GM12878 (cell line): ENCODE data around the gene BCKDHA. TPM values are rescaled to one million over a fixed set of nuclear protein-coding genes. Genes with fewer than 3 reads are reported as not detected.

Experiments used
- ATAC-seq: fragments of 200-7000 bp; cut with Tn5 transposase; 3 replicates; pipeline ENCODE4 v1.9.1; 2020; ENCODE audit warnings: mild to moderate bottlenecking, moderate library complexity
- BruUV-seq: library from RNA; stranded (reverse); fragments of 400-500 nt; replicated peaks from 2 replicates; lab custom pipeline; 2021; lab: Mats Ljungman, UMichigan
- CTCF ChIA-PET: fragments of 300-600 bp; sonication (Branson Sonifier 250); formaldehyde crosslinking; extraction: SDS; loops from one replicate; lab custom pipeline; 2021; ENCODE audit warnings: inconsistent platforms; lab: Yijun Ruan, JAX
- POLR2A ChIA-PET: fragments of 350-600 bp; formaldehyde crosslinking; extraction: SDS; loops from one replicate; lab custom pipeline; 2021; ENCODE audit warnings: inconsistent platforms; lab: Charles Lee
- RAD21 ChIA-PET: fragments of 300-600 bp; sonication (Branson Sonifier 250); formaldehyde crosslinking; loops from one replicate; lab custom pipeline; 2023; ENCODE audit warnings: antibody characterized with exemption; ENCODE audit not compliant: unreplicated experiment; lab: Charles Lee
- SMC1A ChIA-PET: fragments of 300-600 bp; sonication (Branson Sonifier 250); formaldehyde crosslinking; loops from one replicate; lab custom pipeline; 2023; ENCODE audit not compliant: unreplicated experiment, uncharacterized antibody; lab: Charles Lee
- DNase-seq: peaks from one replicate; pipeline ENCODE4 v3.0.0-alpha.2; 2011; ENCODE audit warnings: low read depth, low spot score
- FAIRE-seq: peaks from 3 replicates; lab custom pipeline; 2011; peaks lifted over from hg19 to GRCh38; lab: Jason Lieb, UNC
- H2AFZ ChIP-seq: 2 replicates; pipeline ENCODE4 v1.6.0; 2011; ENCODE audit warnings: low read depth, low read length, control low read depth; ENCODE audit not compliant: control insufficient read depth
- H3K27ac ChIP-seq: 2 replicates; pipeline ENCODE4 v1.5.1; 2011; ENCODE audit warnings: control low read depth; ENCODE audit not compliant: control insufficient read depth, insufficient read depth
- H3K27me3 ChIP-seq, 2 experiments: replicated peaks in 1 of 2; 2 replicates each; pipeline versions ENCODE4 v1.6.0 to v1.6.1; 2011; ENCODE audit warnings: low read length in 1 of 2; ENCODE audit not compliant: control insufficient read depth in 2 of 2, insufficient read depth in 2 of 2
- H3K36me3 ChIP-seq, 2 experiments: 2 replicates each; pipeline ENCODE4 v1.5.1; 2011; ENCODE audit warnings: low read length in 1 of 2; ENCODE audit not compliant: control insufficient read depth in 2 of 2, insufficient read depth in 2 of 2
- H3K4me1 ChIP-seq: 2 replicates; pipeline ENCODE4 v1.6.1; 2011; ENCODE audit warnings: mild to moderate bottlenecking, low read length, moderate library complexity, mixed read lengths; ENCODE audit not compliant: control insufficient read depth, insufficient read depth
- H3K4me2 ChIP-seq: 2 replicates; pipeline ENCODE4 v1.6.0; 2011; ENCODE audit warnings: control low read depth; ENCODE audit not compliant: control insufficient read depth, insufficient read depth
- H3K4me3 ChIP-seq: fragments of 200-600 bp; sonication (generic); 2 replicates; pipeline ENCODE4 v1.5.1; 2016
- H3K79me2 ChIP-seq: 2 replicates; pipeline ENCODE4 v1.6.0; 2011; ENCODE audit warnings: low read length; ENCODE audit not compliant: control insufficient read depth, insufficient read depth
- H3K9ac ChIP-seq: 2 replicates; pipeline ENCODE4 v1.8.0; 2011; ENCODE audit warnings: low read length, control low read depth, mixed read lengths; ENCODE audit not compliant: control insufficient read depth, insufficient read depth
- H3K9me3 ChIP-seq: replicated peaks from 3 replicates; pipeline ENCODE4 v1.5.1; 2011; ENCODE audit warnings: mild to moderate bottlenecking, low read length; ENCODE audit not compliant: control insufficient read depth, insufficient read depth
- H4K20me1 ChIP-seq: 2 replicates; pipeline ENCODE4 v1.6.0; 2011; ENCODE audit not compliant: control insufficient read depth, insufficient read depth
- ASH2L ChIP-seq: fragments of 300-600, 200-600 bp; sonication (generic); IDR thresholded peaks from 2 replicates; pipeline ENCODE4 v1.6.1; 2017; ENCODE audit warnings: low read depth, mild to moderate bottlenecking, borderline replicate concordance
- CHD2 ChIP-seq: IDR thresholded peaks from 2 replicates; pipeline ENCODE4 v1.6.1; 2011; ENCODE audit warnings: low read depth, low read length, improper control_type of control experiment, borderline replicate concordance
- CHD4 ChIP-seq: fragments of 200-600 bp; sonication (generic); IDR thresholded peaks from 2 replicates; pipeline ENCODE4 v1.6.1; 2016; ENCODE audit warnings: mild to moderate bottlenecking
- CREM ChIP-seq: IDR thresholded peaks from 2 replicates; pipeline ENCODE4 v1.6.1; 2014; ENCODE audit warnings: antibody characterized with exemption, low read depth
- ESRRA ChIP-seq: IDR thresholded peaks from 2 replicates; pipeline ENCODE4 v1.6.1; 2012; ENCODE audit warnings: mild to moderate bottlenecking, low read length, improper control_type of control experiment
- EZH2 ChIP-seq: IDR thresholded peaks from 2 replicates; pipeline ENCODE4 v1.6.1; 2012; ENCODE audit warnings: low read depth, mild to moderate bottlenecking, control low read depth, inconsistent platforms, low read length, borderline replicate concordance; ENCODE audit not compliant: control insufficient read depth
- FOS ChIP-seq: IDR thresholded peaks from 3 replicates; pipeline ENCODE4 v1.6.1; 2011; ENCODE audit warnings: borderline replicate concordance; ENCODE audit not compliant: insufficient read length; ENCODE audit errors: extremely low read depth
- GATAD2B ChIP-seq: fragments of 450-650 bp; conservative IDR thresholded peaks from 2 replicates; pipeline ENCODE4 v1.6.1; 2017; ENCODE audit warnings: low read depth, mild to moderate bottlenecking, moderate library complexity
- HCFC1 ChIP-seq: fragments of 150-350 bp; IDR thresholded peaks from 2 replicates; pipeline ENCODE4 v1.6.1; 2014; ENCODE audit warnings: low read length
- KLF5 ChIP-seq: fragments of 450-650 bp; IDR thresholded peaks from 2 replicates; pipeline ENCODE4 v1.6.1; 2014; ENCODE audit warnings: mild to moderate bottlenecking; ENCODE audit not compliant: partially characterized antibody
- MTA3 ChIP-seq: IDR thresholded peaks from 2 replicates; pipeline ENCODE4 v1.6.1; 2012; ENCODE audit warnings: low read length, inconsistent platforms, borderline replicate concordance
- MYB ChIP-seq: fragments of 150-350 bp; IDR thresholded peaks from 2 replicates; pipeline ENCODE4 v1.6.1; 2014; ENCODE audit warnings: mild to moderate bottlenecking, low read depth, low read length, borderline replicate concordance
- NR2C1 ChIP-seq: fragments of 450-650 bp; IDR thresholded peaks from 2 replicates; pipeline ENCODE4 v1.6.1; 2017; ENCODE audit warnings: antibody characterized with exemption, mild to moderate bottlenecking, moderate library complexity
- SMARCA5 ChIP-seq: fragments of 450-650 bp; IDR thresholded peaks from 2 replicates; pipeline ENCODE4 v1.6.1; 2017; ENCODE audit warnings: mild to moderate bottlenecking
- SP1 ChIP-seq: IDR thresholded peaks from one replicate; pipeline ENCODE4 v1.6.1; 2011; ENCODE audit warnings: low read depth, low read length
- SRF ChIP-seq, 2 experiments: IDR thresholded peaks; 2 replicates each; pipeline ENCODE4 v1.6.1; 2011; ENCODE audit warnings: low read depth in 2 of 2, low read length in 2 of 2, mild to moderate bottlenecking in 1 of 2, moderate library complexity in 1 of 2
- TBL1XR1 ChIP-seq: IDR thresholded peaks from 2 replicates; pipeline ENCODE4 v1.6.1; 2012; ENCODE audit warnings: low read depth, low read length, improper control_type of control experiment
- WGBS: methylation state at CpG from one replicate; pipeline ENCODE4 v1.1.6; 2016; ENCODE audit warnings: low lambda C conversion rate; ENCODE audit not compliant: insufficient replicate concordance, insufficient coverage; ENCODE audit errors: missing lambda C conversion rate; 5-methylcytosine and 5-hydroxymethylcytosine counted together
- in situ Hi-C: fragments of 300-500 bp; cut with MboI; formaldehyde crosslinking; loops from 9 replicates; pipeline ENCODE4 v1.14.3; 2018; ENCODE audit warnings: mixed read lengths
- intact Hi-C: fragments of 100-400 bp; cut with micrococcal nuclease; formaldehyde crosslinking; loops from one replicate; pipeline ENCODE4 v1.14.2; 2022; ENCODE audit not compliant: unreplicated experiment
- polyA plus RNA-seq, 11 experiments: library from polyadenylated mRNA; depleted of rRNA in 4 of 11; unstranded in 6 of 11; stranded (reverse) in 5 of 11; fragments of >200 nt; fragmentation: Nextera tagmentation in 4 of 11; fragmentation: Illumina TruSeq in 1 of 11; extraction: Ambion mirVana in 4 of 11; extraction: Trizol in 1 of 11; gene quantifications; 1 replicate in 1 of 11; 2 replicates in 10 of 11; pipeline versions ENCODE4 v1.2.1 to v1.2.3, GENCODE V29; 2011 to 2016; ENCODE audit warnings: inconsistent platforms in 2 of 11, missing spikeins in 2 of 11, low read depth in 1 of 11
- total RNA-seq, 4 experiments: library from RNA; depleted of rRNA in 3 of 4; stranded (reverse); fragments of >200 nt in 3 of 4; fragmentation: Illumina TruSeq in 1 of 4; extraction: Trizol in 1 of 4; gene quantifications; 2 replicates each; pipeline versions ENCODE4 v1.2.1 to v1.2.3, GENCODE V29; 2013 to 2021

The BCKDHA gene
- total and polyA plus RNA-seq, 10 of the 15 experiments (the other 5 are each of a cell fraction or from before 2014, with no cell fraction given) = 9.9 to 107 (median 46.4) TPM

DNA sequence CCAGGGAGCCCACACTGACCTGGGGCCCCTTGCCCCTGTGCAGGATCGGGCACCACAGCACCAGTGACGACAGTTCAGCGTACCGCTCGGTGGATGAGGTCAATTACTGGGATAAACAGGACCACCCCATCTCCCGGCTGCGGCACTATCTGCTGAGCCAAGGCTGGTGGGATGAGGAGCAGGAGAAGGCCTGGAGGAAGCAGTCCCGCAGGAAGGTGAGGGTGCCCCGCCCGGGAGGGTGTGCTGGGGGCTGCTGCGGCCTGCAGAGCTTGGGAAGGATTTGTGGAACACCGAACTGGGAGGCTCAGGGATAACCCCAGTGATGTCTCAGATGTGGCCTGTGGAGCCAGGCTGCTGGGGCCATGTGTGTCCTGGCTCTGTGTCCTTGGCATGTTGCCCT is 25.3 kb downstream of the BCKDHA start:
- Histone ChIP-seq H3K27ac (no peak overlapping the region), H4K20me1 (no peaks in the 10 kb centered on the region), H3K4me1 (peaks cover 9% of the 10 kb centered on the region), H3K79me2 (no peaks in the 10 kb centered on the region; the same call in 1 of the 2 replicates), H3K9me3 (no peaks in the 10 kb centered on the region), H3K36me3 (peaks cover 11 to 18% of the 10 kb centered on the region in 2 experiments), H3K4me3 (no peak overlapping the region), H3K27me3 (no peaks in the 10 kb centered on the region), H3K4me2 (no peak overlapping the region), H3K9ac (no peak overlapping the region), H2AFZ (no peak overlapping the region)
- WGBS = over 99% methylated on average over 12 of the region's 12 CpGs
- ChIA-PET RAD21 (no interaction called here), SMC1A (no interaction called here), POLR2A (no interaction called here), CTCF (no interaction called here)
- TF ChIP-seq HCFC1 (no peak), MYB (no peak), SP1 (no peak), ASH2L (no peak), SMARCA5 (no peak), CREM (no peak), MTA3 (no peak), NR2C1 (no peak), CHD2 (no peak), CHD4 (no peak), KLF5 (no peak), SRF (IDR thresholded peaks at IDR 0.05; ENCODE audit: low read depth in 2 of 2, low read length in 2 of 2) (no peak), ESRRA (no peak), GATAD2B (no peak), FOS (no peak), TBL1XR1 (no peak), EZH2 (no peak)
- FAIRE-seq = no peak
- BruUV-seq = no TSS peak
- intact Hi-C loops = no loop called here
- in situ Hi-C loops = no loop called here
- no peak for ATAC-seq
- DNase-seq = no peak
